ENCODE results near the gene BFSP1.

GRCh38 chr20:17460119-17460518, 71.1 kb downstream of the BFSP1 start:
- TF ChIP-seq, protein P1, sequence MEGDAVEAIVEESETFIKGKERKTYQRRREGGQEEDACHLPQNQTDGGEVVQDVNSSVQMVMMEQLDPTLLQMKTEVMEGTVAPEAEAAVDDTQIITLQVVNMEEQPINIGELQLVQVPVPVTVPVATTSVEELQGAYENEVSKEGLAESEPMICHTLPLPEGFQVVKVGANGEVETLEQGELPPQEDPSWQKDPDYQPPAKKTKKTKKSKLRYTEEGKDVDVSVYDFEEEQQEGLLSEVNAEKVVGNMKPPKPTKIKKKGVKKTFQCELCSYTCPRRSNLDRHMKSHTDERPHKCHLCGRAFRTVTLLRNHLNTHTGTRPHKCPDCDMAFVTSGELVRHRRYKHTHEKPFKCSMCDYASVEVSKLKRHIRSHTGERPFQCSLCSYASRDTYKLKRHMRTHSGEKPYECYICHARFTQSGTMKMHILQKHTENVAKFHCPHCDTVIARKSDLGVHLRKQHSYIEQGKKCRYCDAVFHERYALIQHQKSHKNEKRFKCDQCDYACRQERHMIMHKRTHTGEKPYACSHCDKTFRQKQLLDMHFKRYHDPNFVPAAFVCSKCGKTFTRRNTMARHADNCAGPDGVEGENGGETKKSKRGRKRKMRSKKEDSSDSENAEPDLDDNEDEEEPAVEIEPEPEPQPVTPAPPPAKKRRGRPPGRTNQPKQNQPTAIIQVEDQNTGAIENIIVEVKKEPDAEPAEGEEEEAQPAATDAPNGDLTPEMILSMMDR (conservative IDR thresholded peaks at IDR 0.05; ENCODE audit: low read depth in 2 of 2): no peak
- TF ChIP-seq REST (IDR thresholded peaks at IDR 0.05; ENCODE audit: unreplicated experiment): no peak
